A673 (cell line): ENCODE data around the gene CORO2A. TPM values are rescaled to one million over a fixed set of nuclear protein-coding genes. Genes with fewer than 3 reads are reported as not detected.

Experiments
- BruUV-seq: library from RNA; stranded (reverse); fragments of 400-500 nt; replicated peaks from 2 replicates; lab custom pipeline; 2021; lab: Mats Ljungman, UMichigan
- CTCF ChIA-PET: fragments of 300-600 bp; sonication (Branson Sonifier 250); formaldehyde crosslinking; loops from one replicate; lab custom pipeline; 2022; ENCODE audit warnings: antibody characterized with exemption; lab: Charles Lee
- POLR2A ChIA-PET: fragments of 300-600 bp; sonication (Branson Sonifier 250); formaldehyde crosslinking; loops from one replicate; lab custom pipeline; 2022; ENCODE audit warnings: antibody characterized with exemption; ENCODE audit not compliant: low non-redundant PET; lab: Charles Lee
- DNase-seq: peaks from one replicate; pipeline ENCODE4 v3.0.0-alpha.2; 2015; ENCODE audit warnings: low spot score
- H3K27ac ChIP-seq: fragments of 200-600 bp; sonication (generic); 2 replicates; pipeline ENCODE4 v1.5.1; 2016; ENCODE audit warnings: mixed run types, low read depth, mild to moderate bottlenecking, mixed read lengths, antibody characterized with exemption, low read length; ENCODE audit not compliant: poor library complexity, severe bottlenecking
- H3K27me3 ChIP-seq: fragments of 200-600 bp; sonication (generic); replicated peaks from 2 replicates; pipeline ENCODE4 v1.6.1; 2017; ENCODE audit warnings: mixed run types, low read depth, mild to moderate bottlenecking, mixed read lengths, antibody characterized with exemption, low read length; ENCODE audit not compliant: insufficient read depth, poor library complexity
- H3K36me3 ChIP-seq: fragments of 200-600 bp; sonication (generic); 2 replicates; pipeline ENCODE4 v1.6.1; 2016; ENCODE audit warnings: mixed run types, mild to moderate bottlenecking, mixed read lengths, antibody characterized with exemption, low read length; ENCODE audit not compliant: insufficient read depth, poor library complexity, severe bottlenecking
- H3K4me1 ChIP-seq: fragments of 200-600 bp; sonication (generic); 2 replicates; pipeline ENCODE4 v1.6.1; 2017; ENCODE audit warnings: mixed run types, mild to moderate bottlenecking, mixed read lengths, antibody characterized with exemption, low read length; ENCODE audit not compliant: insufficient read depth, poor library complexity, severe bottlenecking
- H3K4me3 ChIP-seq: fragments of 200-600 bp; sonication (generic); 2 replicates; pipeline ENCODE4 v1.5.1; 2016; ENCODE audit warnings: low read depth, mixed run types, mild to moderate bottlenecking, mixed read lengths, low read length; ENCODE audit not compliant: poor library complexity, severe bottlenecking
- H3K9me3 ChIP-seq: fragments of 200-600 bp; sonication (generic); 2 replicates; pipeline ENCODE4 v1.6.1; 2016; ENCODE audit warnings: mixed run types, low read depth, mild to moderate bottlenecking, mixed read lengths, antibody characterized with exemption, low read length; ENCODE audit not compliant: poor library complexity, severe bottlenecking
- CTCF ChIP-seq: fragments of 300-800, 200-600 bp; sonication (generic); conservative IDR thresholded peaks from 2 replicates; pipeline ENCODE4 v1.5.1; 2017; ENCODE audit warnings: low read depth, mild to moderate bottlenecking, antibody characterized with exemption, low read length, moderate library complexity, mixed read lengths
- EZH2 ChIP-seq: fragments of 200-600 bp; sonication (generic); IDR thresholded peaks from 2 replicates; pipeline ENCODE4 v1.6.1; 2017; ENCODE audit warnings: borderline replicate concordance, low read depth, mild to moderate bottlenecking, mixed read lengths, antibody characterized with exemption, low read length; ENCODE audit not compliant: poor library complexity, severe bottlenecking
- intact Hi-C: fragments of 100-400 bp; cut with micrococcal nuclease; formaldehyde crosslinking; loops from one replicate; pipeline ENCODE4 v1.10.0; 2022; ENCODE audit not compliant: unreplicated experiment
- total RNA-seq: library from RNA; stranded (reverse); gene quantifications from 2 replicates; pipeline ENCODE4 v1.2.3, GENCODE V29; 2021

CORO2A gene
- total RNA-seq, 1 experiment from 2014 or later: 0.52 TPM

DNA sequence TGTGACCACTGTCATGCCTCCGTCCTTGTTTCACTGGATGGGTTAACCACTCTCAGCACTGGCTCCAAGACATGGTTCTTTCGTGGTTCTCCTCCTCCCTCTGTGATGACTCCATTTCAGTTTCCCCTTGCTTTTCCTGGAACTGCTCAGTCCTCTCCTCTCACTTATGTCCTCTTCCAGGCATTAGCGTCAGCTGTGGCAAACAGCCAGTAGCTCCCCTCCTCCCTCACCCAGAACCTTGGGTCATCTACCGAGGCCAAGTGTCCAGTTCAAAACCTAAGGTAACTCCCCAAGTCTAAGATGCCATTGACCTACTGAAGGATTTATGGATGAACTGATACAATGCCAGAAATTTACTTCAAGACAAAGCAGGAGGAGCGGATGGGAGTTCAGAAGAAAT is 9.8 kb upstream of the CORO2A start:
- intact Hi-C loops: no loop called here
- H3K27me3 ChIP-seq: no peaks in the 10 kb centered on the region
- ChIA-PET CTCF (no interaction called here), POLR2A (no interaction called here)
- TF ChIP-seq EZH2: no peak
- no peak for TF ChIP-seq CTCF
- no peak for DNase-seq
- H3K27ac ChIP-seq: no peak overlapping the region
- no peak overlapping the region for H3K4me3 ChIP-seq
- H3K9me3 ChIP-seq: no peaks in the 10 kb centered on the region
- no TSS peak for BruUV-seq
- no peaks in the 10 kb centered on the region for H3K36me3 ChIP-seq
- no peaks in the 10 kb centered on the region for H3K4me1 ChIP-seq

GRCh38 chr9:98201749-98202148 is 9.3 kb upstream of the CORO2A start:
- H3K4me1 ChIP-seq: no peaks in the 10 kb centered on the region
- no peak overlapping the region for H3K4me3 ChIP-seq
- intact Hi-C loops: no loop called here
- no TSS peak for BruUV-seq
- CTCF ChIA-PET: no interaction called here
- POLR2A ChIA-PET: no interaction called here
- no peaks in the 10 kb centered on the region for H3K9me3 ChIP-seq
- no peak for DNase-seq
- H3K36me3 ChIP-seq: no peaks in the 10 kb centered on the region
- no peak for TF ChIP-seq EZH2
- TF ChIP-seq CTCF: no peak
- H3K27ac ChIP-seq: no peak overlapping the region
- H3K27me3 ChIP-seq: no peaks in the 10 kb centered on the region

DNA sequence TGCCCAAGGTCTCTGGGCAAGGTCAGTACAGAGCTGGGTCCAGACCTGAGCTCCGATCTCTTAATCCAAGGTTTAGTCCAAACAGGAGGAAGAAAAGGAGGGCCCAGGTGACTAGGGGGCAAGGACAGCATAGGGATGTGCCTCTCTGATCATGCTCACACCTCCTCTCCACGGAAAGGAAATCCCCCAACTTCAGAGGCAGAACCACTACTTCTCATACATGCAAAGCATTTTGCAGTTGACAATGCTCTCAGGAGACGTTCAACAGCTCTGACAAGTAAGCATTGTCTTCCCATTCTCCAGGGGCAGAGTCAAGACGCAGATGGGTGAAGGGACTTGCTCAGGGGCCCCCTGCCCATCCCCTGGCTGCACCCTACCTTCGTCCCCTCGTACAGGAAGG is 8.7 kb upstream of the CORO2A start:
- H3K27ac ChIP-seq: no peak overlapping the region
- ChIA-PET CTCF (no interaction called here), POLR2A (no interaction called here)
- no peak for DNase-seq
- TF ChIP-seq EZH2: no peak
- TF ChIP-seq CTCF: no peak
- no TSS peak for BruUV-seq
- no peaks in the 10 kb centered on the region for H3K9me3 ChIP-seq
- no peaks in the 10 kb centered on the region for H3K36me3 ChIP-seq
- no peak overlapping the region for H3K4me3 ChIP-seq
- H3K27me3 ChIP-seq: no peaks in the 10 kb centered on the region
- intact Hi-C loops: no loop called here
- H3K4me1 ChIP-seq: no peaks in the 10 kb centered on the region
